Breast epithelium (tissue), 4 donors: ENCODE results near the gene HEPN1. TPM values are rescaled to one million over a fixed set of nuclear protein-coding genes. Genes with fewer than 3 reads are reported as not detected.

Source experiments
- DNase-seq, 2 donors: peaks; one replicate each; pipeline ENCODE4 v3.0.0-alpha.2; 2019; ENCODE audit warnings: low spot score in 2 of 2
- H3K27ac ChIP-seq, 2 donors: fragments of 200-600 bp; sonication (generic) in 1 of 2; one replicate each; pipeline ENCODE4 v1.5.1; 2016 to 2019; ENCODE audit warnings: mild to moderate bottlenecking in 1 of 2
- H3K27me3 ChIP-seq, 2 donors: fragments of 200-600 bp; sonication (generic) in 1 of 2; one replicate each; pipeline versions ENCODE4 v1.5.1 to v1.6.0; 2017 to 2019; ENCODE audit warnings: control low read depth in 1 of 2, mild to moderate bottlenecking in 1 of 2
- H3K36me3 ChIP-seq: fragments of 200-600 bp; one replicate; pipeline ENCODE4 v1.5.1; 2019
- H3K4me1 ChIP-seq, 2 donors: fragments of 200-600 bp; sonication (generic); one replicate each; pipeline ENCODE4 v1.5.1; 2016 to 2019; ENCODE audit warnings: control low read depth in 1 of 2
- H3K4me3 ChIP-seq, 3 donors: fragments of 200-600 bp; sonication (generic); 1 replicate in 2 of 3; 2 replicates in 1 of 3; pipeline ENCODE4 v1.5.1; 2016 to 2019; ENCODE audit warnings: mild to moderate bottlenecking in 3 of 3, moderate library complexity in 2 of 3
- H3K9me3 ChIP-seq, 2 donors: fragments of 200-600 bp; sonication (generic) in 1 of 2; one replicate each; pipeline ENCODE4 v1.5.1; 2016 to 2019; ENCODE audit warnings: control low read depth in 1 of 2
- POLR2A ChIP-seq: fragments of 450-650 bp; IDR thresholded peaks from one replicate; pipeline ENCODE4 v1.6.1; 2016; ENCODE audit warnings: antibody characterized with exemption, mild to moderate bottlenecking, moderate library complexity
- POLR2AphosphoS5 ChIP-seq, 3 donors: sonication (generic); formaldehyde crosslinking; IDR thresholded peaks; one replicate each; pipeline ENCODE4 v1.6.1; 2017; ENCODE audit warnings: antibody characterized with exemption in 3 of 3
- intact Hi-C: fragments of 100-400 bp; cut with DNase I; formaldehyde crosslinking; loops from one replicate; pipeline ENCODE4 v1.15.1; 2023; ENCODE audit warnings: low total_unique reads
- total RNA-seq, 3 donors: library from RNA; depleted of rRNA; stranded (reverse); fragments of >200 nt; gene quantifications; one replicate each; pipeline ENCODE4 v1.1.0, GENCODE V29; 2016
- TF ChIP-seq, protein P1 (sequence below), 3 donors: fragments of 450-650 bp; IDR thresholded peaks; one replicate each; pipeline ENCODE4 v1.5.1; 2016 to 2017; ENCODE audit warnings: antibody characterized with exemption in 3 of 3, mild to moderate bottlenecking in 3 of 3, moderate library complexity in 3 of 3

Gene HEPN1
- total RNA-seq, 3 donors from 2014 or later = not detected

GRCh38 chr11:124875943-124876817 is 42.9 kb upstream of the HEPN1 start:
- H3K27me3 ChIP-seq = peaks cover 5 to 25% of the 10 kb centered on the region in 2 donors
- no peaks in the 10 kb centered on the region for H3K36me3 ChIP-seq
- intact Hi-C loops = loop anchor here (5.0 kb wide), 1 partner anchor 84 kb away; no protein-coding TSS in a partner anchor
- no peaks in the 10 kb centered on the region for H3K9me3 ChIP-seq
- TF ChIP-seq, protein P1, sequence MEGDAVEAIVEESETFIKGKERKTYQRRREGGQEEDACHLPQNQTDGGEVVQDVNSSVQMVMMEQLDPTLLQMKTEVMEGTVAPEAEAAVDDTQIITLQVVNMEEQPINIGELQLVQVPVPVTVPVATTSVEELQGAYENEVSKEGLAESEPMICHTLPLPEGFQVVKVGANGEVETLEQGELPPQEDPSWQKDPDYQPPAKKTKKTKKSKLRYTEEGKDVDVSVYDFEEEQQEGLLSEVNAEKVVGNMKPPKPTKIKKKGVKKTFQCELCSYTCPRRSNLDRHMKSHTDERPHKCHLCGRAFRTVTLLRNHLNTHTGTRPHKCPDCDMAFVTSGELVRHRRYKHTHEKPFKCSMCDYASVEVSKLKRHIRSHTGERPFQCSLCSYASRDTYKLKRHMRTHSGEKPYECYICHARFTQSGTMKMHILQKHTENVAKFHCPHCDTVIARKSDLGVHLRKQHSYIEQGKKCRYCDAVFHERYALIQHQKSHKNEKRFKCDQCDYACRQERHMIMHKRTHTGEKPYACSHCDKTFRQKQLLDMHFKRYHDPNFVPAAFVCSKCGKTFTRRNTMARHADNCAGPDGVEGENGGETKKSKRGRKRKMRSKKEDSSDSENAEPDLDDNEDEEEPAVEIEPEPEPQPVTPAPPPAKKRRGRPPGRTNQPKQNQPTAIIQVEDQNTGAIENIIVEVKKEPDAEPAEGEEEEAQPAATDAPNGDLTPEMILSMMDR (IDR thresholded peaks at IDR 0.05) = peak; percentile 6 to 74 (median 44)
- TF ChIP-seq POLR2A = no peak
- TF ChIP-seq POLR2AphosphoS5 (IDR thresholded peaks at IDR 0.05) = peak; percentile 56 to 74 (median 71)
- peak overlapping the region; percentile 91 to 92 for H3K27ac ChIP-seq
- DNase-seq = peak; percentile 77 to 81
- H3K4me1 ChIP-seq = no peaks in the 10 kb centered on the region
- H3K4me3 ChIP-seq = peak overlapping the region; percentile 46 to 88 (median 66)

- peaks cover 5 to 21% of the 10 kb centered on the region in 2 donors for H3K27me3 ChIP-seq
- no peaks in the 10 kb centered on the region for H3K4me1 ChIP-seq
- no peak for DNase-seq
- peak overlapping the region; percentile 46 to 88 (median 66) for H3K4me3 ChIP-seq
- TF ChIP-seq, protein P1 (IDR thresholded peaks at IDR 0.05) = no peak
- no peak for TF ChIP-seq POLR2A
- no peak for TF ChIP-seq POLR2AphosphoS5 (IDR thresholded peaks at IDR 0.05)
- intact Hi-C loops = loop anchor here (5.0 kb wide), 1 partner anchor 85 kb away; no protein-coding TSS in a partner anchor
- peak overlapping the region; percentile 91 to 92 for H3K27ac ChIP-seq
- no peaks in the 10 kb centered on the region for H3K9me3 ChIP-seq
- H3K36me3 ChIP-seq = no peaks in the 10 kb centered on the region
These were observed 42.0 kb upstream of the HEPN1 start for GRCh38 chr11:124876818-124877630.

- no peaks in the 10 kb centered on the region for H3K4me1 ChIP-seq
- H3K9me3 ChIP-seq = no peaks in the 10 kb centered on the region
- TF ChIP-seq POLR2AphosphoS5 (IDR thresholded peaks at IDR 0.05) = no peak
- TF ChIP-seq POLR2A = no peak
- TF ChIP-seq, protein P1 (IDR thresholded peaks at IDR 0.05) = no peak
- H3K36me3 ChIP-seq = no peaks in the 10 kb centered on the region
- peak overlapping the region in 1 of 2 donors; percentile 91 for H3K27ac ChIP-seq
- DNase-seq = no peak
- H3K4me3 ChIP-seq = peak overlapping the region; percentile 46 to 88 (median 66)
- peaks cover 5 to 15% of the 10 kb centered on the region in 2 donors for H3K27me3 ChIP-seq
- intact Hi-C loops = loop anchor here (5.0 kb wide), 1 partner anchor 85 kb away; no protein-coding TSS in a partner anchor
These were observed 41.5 kb upstream of the HEPN1 start for GRCh38 chr11:124877631-124877909.

- Histone ChIP-seq H3K27me3 (peaks cover under 1 to 10% of the 10 kb centered on the region in 2 donors), H3K4me1 (no peaks in the 10 kb centered on the region), H3K4me3 (peak overlapping the region; percentile 46 to 88 (median 66)), H3K9me3 (no peaks in the 10 kb centered on the region), H3K27ac (no peak overlapping the region), H3K36me3 (no peaks in the 10 kb centered on the region)
- intact Hi-C loops = loop anchor here (5.0 kb wide), 1 partner anchor 86 kb away; no protein-coding TSS in a partner anchor
- DNase-seq = no peak
- TF ChIP-seq POLR2AphosphoS5 (IDR thresholded peaks at IDR 0.05) = no peak
These were observed 40.9 kb upstream of the HEPN1 start for GRCh38 chr11:124877910-124878758.
